HG03565 (cell line): ENCODE data around the gene CLEC18A.
"Not testable (repeated sequence)": the region's sequence is repeated elsewhere in the genome, so short reads cannot be mapped to it uniquely, and the experiment has no call there.

Experiments
- ATAC-seq: cut with Tn5 transposase; IDR thresholded peaks from one replicate; pipeline ENCODE4 v1.9.1; 2021; ENCODE audit warnings: mild to moderate bottlenecking, moderate library complexity; ENCODE audit not compliant: unreplicated experiment

The CLEC18A gene

DNA sequence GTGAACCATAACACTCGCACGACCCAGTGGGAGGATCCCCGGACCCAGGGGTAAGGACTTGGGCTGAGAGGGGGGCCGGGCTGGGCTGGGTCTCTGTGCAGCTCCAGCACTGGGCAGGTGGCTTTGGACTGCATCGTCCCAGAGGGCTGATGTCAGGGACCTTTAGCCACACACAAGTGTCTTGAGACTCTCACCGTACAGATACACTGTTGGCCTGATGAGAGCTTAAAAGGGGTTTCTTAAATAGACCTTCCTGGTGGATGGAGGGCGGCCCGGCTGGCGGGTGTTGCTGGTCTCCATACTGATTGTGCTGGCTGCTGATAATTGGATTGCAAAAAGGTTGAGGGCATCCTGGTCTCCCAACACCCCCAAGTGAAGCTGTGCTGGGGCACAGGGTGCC, 21.7 kb upstream of the CLEC18A start:
- no peak for ATAC-seq

DNA sequence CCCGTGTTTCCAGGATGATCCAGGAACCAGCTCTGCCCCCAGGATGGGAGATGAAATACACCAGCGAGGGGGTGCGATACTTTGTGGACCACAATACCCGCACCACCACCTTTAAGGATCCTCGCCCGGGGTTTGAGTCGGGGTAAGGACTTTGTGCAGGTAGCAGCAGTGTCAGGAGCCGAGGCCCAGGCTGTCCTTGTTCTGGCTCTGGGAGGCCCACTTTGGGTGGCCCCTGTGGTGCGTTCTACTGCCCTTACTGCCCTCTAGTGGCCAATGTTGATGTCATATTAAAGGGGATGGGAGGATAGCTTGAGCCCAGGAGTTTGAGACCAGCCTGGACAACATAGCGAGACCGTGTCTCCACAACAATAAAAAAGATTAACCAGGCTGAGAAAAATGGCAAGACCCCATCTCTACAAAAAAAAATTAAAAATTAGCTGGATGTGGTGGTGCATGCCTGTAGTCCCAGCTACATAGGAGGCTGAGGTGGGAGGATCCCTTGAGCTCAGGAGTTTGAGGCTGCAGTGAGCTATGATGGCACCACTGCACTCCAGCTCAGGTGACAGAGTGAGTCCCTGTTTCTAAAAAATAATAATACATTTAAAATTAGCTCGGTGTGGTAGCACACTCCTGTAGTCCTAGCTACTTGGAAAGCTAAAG, 20.9 kb upstream of the CLEC18A start:
- ATAC-seq, result no peak

DNA sequence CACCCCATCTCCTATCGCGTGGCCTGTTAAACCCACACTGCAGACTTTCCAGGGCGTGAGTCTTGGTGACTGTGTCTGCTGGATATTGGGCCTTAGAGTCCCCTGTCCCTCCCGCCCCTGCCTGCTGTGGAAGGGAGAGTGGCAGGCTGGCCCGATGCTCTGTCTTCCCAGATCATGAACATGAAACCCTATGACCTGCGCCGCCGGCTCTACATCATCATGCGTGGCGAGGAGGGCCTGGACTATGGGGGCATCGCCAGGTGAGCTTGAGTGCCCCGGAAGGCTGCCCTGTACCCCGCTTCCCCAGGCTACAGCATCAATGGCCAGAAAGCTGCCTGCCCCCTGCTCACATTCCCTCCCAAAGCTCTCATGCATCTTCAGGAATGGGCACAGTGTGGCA, 19.5 kb upstream of the CLEC18A start:
- no peak for ATAC-seq

DNA sequence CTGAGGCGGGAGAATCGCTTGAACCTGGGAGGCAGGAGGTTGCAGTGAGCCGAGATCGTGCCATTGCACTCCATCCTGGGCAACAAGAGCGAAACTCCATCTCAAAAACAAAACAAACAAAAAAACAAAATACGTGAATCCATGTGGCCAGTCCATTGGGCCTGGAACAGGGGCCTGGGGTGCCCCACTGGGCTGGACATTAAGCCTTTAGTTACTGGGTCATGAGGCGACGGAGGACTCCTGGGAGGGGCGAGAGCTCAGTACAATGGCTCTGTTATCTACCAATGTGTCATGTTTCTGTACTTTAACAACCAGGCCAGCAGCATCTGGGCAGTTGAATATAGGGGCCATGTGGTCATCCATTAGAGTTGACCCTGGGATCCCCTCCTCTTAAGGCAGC, 18.9 kb upstream of the CLEC18A start:
- no peak for ATAC-seq

DNA sequence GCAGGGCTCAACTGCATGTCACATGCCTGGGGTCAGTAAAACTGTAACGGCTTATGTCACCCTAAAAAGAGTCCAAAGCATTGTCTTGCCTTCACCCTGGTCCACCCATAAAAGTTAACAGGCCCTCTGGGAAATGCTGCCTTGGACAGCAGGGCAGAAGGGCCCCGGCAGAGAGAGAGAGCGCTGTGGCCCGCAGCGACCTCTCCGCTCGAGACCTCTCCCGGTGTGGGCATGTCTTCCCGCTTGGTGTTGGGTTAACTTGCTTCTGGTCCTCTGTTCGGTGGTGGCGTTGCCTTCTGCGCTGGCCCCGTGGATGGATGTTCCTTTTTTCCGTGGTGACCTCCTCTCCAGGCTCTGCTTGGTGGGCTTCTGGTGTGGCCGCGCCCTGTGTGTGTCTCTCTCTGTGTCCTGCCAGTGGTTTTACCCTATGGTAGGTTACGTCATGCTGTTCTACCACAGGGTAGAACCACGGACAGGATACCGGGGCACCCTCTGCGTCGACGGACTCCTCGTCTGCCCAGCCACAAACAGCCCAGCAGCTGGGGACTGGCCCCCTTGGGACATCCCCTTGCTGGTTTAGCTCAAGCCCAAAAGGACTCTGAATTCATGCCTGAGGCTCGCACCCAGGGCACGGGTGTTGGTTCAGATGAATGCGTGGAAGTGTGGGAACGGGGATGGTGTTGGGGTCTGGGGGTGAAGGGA, 18.3 kb upstream of the CLEC18A start:
- no peak for ATAC-seq

DNA sequence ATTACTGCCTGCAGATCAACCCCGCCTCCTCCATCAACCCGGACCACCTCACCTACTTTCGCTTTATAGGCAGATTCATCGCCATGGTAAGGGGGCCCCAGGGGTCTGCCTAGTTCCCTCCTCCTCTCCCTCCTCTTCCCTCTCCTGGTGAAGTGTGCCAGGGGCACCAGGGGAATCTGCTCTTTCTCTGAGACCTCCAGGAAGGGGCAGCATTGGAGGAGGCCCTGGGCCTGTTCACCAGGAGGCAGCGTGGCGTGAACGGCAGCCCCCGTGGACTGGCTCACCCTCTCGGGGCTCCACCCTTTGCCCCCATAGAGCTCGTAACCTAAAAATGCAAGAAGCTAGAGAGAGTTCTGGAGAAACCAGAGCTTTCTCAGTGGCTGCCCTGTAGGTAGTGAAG, 17.1 kb upstream of the CLEC18A start:
- ATAC-seq, result no peak

DNA sequence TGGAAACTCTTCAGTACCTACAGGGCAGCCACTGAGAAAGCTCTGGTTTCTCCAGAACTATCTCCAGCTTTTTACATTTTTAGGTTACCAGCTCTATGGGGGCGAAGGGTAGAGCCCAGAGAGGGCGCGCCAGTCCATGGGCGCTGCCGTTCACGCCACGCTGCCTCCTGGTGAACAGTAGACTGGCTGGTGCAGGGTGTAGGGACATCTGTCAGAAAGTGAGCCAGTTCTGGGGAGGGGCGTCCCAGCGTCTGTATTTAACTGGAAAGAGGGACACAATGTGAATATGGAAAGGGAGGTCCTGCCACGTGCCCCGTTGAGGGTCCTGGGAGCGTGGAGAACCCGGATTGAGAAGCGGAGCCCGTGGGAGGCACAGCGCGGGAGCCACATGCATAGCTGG, 16.4 kb upstream of the CLEC18A start:
- ATAC-seq, result no peak

DNA sequence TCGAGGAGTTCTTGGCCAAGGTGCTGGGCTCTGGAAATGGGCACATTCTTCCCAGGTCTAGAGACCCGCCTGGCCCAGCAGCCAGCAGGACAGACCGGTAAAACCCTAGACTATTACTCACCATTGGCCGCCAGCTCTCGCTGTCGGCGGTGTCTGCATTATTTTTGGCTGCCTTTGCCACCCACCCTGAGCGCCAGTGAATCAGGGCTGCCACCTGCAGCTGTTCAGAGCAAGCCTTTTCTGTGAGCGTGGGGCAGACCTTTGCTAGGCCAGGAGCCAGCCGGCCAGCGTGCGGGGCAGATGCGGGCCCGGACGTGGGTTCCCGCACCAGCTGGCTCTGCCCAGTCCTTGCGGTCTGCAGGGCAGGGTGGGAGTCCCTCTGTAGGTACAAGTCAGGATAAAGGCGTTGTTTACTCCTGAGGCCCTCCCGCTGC, 15.8 kb upstream of the CLEC18A start:
- ATAC-seq, result no peak

DNA sequence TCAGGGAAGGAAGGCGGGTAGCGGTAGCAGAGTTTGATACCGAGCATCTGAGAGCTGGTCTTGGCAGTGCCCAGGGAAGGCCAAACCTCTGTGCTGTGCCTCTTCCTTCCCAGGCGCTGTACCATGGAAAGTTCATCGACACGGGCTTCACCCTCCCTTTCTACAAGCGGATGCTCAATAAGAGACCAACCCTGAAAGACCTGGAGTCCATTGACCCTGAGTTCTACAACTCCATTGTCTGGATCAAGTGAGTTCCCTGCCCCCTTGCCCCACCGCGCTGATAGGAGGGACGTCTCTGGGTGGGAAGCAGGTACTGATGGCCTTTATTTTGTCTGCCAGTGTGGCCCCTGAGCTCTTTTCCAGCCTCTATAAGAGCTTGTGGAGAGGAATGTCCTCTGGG, 15.4 kb upstream of the CLEC18A start:
- ATAC-seq, result no peak

DNA sequence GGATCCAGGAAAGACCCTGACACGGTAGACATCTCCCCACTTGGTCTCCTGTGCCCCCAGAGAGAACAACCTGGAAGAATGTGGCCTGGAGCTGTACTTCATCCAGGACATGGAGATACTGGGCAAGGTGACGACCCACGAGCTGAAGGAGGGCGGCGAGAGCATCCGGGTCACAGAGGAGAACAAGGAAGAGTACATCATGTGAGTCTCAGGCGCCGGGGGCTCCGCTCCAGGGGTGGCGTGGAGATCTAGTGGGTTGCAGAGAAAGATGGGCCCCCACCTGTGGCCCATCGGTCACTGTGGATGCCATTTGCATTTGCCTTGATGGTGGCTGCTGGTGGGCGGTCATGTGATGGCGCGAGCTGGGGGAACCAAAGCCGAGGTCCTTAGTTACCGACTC, 14.9 kb upstream of the CLEC18A start:
- ATAC-seq, result no peak

DNA sequence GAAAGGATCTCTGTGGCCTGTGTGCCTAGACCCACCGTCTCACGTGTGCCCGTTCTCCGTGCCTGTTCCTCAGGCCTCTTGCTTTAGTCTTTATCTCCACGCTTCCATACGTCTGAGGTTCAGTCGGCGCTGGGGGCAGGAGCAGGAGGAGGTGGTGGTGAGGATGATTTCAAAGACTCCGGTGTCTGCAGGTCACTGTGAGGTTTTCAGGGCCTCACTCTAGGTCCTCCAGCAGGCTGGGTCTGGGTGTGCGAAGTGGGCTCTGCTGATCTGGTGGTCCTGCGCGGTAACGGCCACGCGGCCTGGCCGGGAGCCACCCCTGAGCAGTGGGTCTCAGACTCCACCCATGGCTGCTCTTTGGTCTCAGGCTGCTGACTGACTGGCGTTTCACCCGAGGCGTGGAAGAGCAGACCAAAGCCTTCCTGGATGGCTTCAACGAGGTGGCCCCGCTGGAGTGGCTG, 14.4 kb upstream of the CLEC18A start:
- no peak for ATAC-seq

DNA sequence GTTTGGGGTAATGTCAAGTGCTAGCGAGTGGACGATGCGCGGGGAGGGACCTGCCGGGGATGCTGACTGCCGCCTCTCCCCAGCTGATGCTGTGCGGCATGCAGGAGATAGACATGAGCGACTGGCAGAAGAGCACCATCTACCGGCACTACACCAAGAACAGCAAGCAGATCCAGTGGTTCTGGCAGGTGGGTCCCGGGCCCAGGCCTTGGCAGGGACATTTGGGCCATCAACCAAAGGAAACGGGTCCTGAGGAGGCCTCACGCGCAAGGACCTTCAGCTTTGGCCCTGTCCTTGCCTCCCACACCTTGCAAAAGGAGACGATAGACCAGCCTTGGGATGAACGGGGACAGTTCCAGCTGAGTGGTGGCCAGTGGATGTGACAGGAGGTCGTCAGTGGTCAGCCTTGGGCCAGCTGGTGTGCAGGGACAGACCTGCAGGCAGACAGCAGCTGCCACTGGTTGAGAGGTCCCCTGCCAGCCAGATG, 13.6 kb upstream of the CLEC18A start:
- ATAC-seq, result no peak

DNA sequence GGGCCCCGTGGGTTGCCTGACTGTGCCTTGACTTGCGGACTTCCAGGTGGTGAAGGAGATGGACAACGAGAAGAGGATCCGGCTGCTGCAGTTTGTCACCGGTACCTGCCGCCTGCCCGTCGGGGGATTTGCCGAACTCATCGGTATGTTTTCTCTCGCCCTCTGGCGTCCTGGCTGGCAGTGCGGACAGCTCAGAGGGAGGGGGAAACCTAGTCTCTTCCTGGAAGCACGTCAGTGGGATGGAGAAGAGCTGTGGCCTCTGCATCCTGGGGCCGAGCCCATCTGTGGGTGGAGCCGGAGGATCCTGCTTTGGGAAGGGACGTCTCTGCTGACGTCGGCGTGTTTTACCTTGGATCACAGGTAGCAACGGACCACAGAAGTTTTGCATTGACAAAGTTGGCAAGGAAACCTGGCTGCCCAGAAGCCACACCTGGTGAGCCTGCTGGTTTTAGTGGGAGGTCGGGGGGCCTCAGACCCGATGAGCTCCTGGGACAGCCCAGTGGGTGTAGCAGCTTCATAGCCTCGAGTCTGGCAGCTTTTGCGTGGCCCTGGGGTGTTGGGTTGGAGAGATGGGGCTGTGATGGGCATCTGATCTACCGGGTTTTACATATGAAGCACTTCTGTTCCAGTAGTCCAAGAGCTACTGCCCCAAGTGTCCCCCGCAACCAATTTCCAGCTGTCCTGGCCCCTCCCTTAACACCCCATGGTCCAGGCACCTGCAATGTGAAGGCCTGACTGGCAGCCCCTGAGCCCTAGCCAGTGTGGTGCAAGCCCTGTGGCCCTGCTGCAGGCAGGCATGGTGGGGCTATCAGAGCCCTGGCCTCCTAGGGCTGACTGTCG, 11.9 kb upstream of the CLEC18A start:
- no peak for ATAC-seq

DNA sequence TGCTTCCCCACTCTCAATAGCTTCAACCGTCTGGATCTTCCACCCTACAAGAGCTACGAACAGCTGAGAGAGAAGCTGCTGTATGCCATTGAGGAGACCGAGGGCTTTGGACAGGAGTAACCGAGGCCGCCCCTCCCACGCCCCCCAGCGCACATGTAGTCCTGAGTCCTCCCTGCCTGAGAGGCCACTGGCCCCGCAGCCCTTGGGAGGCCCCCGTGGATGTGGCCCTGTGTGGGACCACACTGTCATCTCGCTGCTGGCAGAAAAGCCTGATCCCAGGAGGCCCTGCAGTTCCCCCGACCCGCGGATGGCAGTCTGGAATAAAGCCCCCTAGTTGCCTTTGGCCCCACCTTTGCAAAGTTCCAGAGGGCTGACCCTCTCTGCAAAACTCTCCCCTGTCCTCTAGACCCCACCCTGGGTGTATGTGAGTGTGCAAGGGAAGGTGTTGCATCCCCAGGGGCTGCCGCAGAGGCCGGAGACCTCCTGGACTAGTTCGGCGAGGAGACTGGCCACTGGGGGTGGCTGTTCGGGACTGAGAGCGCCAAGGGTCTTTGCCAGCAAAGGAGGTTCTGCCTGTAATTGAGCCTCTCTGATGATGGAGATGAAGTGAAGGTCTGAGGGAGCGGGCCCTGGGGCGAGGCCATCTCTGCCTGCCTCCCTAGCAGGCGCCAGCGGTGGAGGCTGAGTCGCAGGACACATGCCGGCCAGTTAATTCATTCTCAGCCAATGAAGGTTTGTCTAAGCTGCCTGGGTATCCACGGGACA, 11.1 kb upstream of the CLEC18A start:
- no peak for ATAC-seq

DNA sequence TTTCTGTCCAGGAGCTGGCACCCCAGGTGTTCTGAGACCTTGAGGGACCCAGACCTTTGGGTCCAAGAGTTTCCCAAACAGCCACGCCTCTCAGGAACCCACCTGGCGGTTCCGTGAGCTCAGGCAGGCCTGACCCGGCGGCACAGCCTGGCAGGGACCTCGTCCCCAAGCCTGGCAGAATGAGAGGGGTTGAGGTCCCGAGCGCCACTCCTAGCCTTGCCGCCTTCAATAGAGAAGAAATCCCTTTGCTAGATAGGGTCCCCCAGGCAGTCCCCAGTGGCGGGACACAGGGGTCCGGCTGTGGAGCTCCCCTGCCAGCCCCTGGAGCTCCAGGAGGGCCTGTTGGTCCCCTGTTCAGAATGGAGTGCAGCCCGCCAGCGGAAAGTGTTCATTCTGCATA, 10.5 kb upstream of the CLEC18A start:
- no peak for ATAC-seq

DNA sequence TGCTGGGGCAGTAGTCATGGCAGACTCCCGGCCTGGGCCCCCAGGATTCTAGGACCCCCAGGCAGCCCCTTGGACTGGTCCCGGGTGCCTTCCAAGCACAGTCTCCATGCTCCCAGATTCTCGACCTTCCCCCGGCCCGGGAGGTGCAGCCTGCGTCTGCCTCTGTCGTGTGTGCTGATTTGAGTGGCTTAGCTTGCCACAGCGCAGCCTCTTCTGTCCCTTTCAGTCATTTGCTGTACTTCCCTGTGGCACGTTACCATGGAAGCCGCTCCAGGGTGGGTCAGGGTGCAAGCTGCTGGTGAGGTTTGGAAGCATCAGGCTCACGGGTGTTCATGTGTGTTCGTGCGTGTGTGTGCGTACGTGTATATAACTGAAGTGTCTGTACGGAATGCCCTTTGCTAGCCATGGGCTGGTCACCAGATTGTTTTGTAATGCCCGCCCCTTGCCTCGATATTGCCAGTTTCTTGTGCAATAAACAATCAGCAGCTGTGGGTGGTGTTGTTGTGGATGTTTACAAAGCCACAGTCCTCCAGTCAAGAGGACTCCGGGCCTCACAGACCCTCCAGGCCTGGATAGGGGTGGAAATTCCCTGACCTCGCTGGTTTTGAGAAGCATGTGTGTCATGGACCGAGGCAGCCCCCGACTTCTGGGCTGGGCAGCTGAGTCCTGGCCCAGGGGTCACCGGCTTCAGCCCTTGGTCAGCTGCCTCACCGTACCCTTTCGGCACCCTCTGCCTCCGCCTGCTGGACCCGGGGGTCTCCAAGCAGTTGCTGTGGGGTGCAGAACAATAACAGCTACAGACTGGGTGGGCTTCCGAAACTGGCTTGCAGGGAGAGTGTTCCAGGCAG, 9.7 kb upstream of the CLEC18A start:
- no peak for ATAC-seq

DNA sequence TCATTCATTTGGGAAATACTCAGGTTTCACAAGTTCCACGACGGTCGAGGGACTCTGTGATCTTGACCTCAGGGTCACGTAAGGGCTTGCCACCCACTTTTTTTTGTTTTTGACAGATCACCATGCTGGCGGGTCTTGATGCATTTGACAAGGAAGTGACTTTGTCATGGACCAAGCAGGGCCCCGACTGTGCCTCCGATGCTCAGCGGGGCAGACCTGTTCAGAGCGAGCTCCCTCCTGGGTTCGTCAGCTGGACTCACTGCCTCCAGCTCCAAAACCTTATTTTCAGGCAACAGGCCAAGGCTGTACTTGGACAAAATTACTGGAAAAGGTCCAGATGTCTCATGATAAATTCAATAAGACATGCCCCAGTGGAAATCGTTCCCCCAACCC, 9.0 kb upstream of the CLEC18A start:
- ATAC-seq, result no peak

DNA sequence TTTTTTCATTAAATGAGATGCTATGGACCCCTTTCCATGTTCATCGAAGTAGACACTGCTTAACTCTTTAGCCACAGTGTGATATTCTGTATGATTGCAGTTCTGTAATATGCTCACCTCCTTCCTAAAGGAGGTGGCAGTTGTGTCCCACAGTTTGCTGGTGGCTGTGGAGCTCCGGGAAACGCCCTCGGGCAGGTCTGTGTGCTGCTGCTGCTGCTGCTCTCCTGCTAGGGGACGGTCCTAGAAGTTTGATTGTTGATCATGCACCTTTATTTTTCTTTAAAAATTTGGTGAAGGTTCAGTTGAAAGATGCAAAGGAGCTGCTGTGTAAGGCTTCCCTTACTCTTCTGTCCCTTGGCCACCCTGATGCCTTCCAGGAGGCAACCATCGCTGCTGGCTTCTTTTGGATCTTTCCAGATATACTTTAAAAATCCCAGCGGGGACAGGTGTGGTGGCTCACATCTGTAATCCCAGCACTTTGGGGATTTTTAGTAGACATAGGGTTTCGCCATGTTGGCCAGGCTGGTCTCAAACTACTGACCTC, 8.4 kb upstream of the CLEC18A start:
- ATAC-seq, result no peak

DNA sequence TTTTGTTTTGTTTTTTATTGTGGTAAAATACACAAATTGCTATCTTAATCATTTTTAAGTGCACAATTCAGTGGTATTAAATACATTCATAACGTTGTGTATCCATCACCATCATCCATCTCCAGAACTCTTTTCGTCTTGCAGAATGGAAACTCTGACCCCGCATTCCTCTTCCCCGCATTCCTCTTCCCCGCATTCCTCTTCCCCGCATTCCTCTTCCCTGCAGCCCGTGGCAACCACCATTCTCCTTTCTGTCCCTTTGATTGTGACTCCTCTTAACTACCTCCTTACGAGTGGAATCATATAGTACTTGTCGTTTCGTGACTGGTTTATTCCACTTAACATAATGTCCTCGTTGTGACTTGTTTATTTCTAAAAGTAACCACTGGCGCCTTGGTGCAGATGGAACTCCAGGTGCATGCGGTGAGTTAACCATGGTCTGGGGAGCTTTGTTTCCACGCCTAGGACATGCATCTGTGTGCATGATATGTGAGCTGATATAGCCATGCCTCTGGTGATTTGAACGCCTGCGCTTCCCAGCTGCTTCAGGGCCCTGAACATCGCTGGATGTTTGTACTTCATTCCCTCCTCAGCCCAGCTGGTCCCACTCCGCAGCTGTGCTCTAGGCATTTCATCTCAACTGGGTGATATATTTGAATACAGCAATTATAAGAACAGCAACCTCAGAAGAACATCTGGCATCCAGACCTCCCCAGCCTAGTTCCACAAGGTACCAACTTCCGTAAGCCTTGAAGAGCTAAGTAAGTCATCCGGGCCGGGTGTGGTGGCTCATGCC, 7.7 kb upstream of the CLEC18A start:
- not testable (repeated sequence) for ATAC-seq
